DMS114 treated with DMSO at 0.1 percent for 48 hours (cell line): Measurements from ENCODE around the gene DAPK1.
"Not testable (repeated sequence)": the region's sequence is repeated elsewhere in the genome, so short reads cannot be mapped to it uniquely, and the experiment has no call there.

Source experiments
- DNase-seq: peaks from one replicate; lab custom pipeline; 2025; ENCODE audit not compliant: unreplicated experiment; lab: John Stamatoyannopoulos, UW

The DAPK1 gene

DNA sequence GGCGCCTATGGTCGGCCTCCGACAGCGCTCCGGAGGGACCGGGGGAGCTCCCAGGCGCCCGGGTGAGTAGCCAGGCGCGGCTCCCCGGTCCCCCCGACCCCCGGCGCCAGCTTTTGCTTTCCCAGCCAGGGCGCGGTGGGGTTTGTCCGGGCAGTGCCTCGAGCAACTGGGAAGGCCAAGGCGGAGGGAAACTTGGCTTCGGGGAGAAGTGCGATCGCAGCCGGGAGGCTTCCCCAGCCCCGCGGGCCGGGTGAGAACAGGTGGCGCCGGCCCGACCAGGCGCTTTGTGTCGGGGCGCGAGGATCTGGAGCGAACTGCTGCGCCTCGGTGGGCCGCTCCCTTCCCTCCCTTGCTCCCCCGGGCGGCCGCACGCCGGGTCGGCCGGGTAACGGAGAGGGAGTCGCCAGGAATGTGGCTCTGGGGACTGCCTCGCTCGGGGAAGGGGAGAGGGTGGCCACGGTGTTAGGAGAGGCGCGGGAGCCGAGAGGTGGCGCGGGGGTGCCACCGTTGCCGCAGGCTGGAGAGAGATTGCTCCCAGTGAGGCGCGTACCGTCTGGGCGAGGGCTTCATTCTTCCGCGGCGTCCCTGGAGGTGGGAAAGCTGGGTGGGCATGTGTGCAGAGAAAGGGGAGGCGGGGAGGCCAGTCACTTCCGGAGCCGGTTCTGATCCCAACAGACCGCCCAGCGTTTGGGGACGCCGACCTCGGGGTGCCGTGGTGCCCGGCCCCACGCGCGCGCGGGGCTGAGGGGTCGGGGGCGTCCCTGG is 561 bp downstream of the DAPK1 start:
- peak; percentile 5 for DNase-seq

DNA sequence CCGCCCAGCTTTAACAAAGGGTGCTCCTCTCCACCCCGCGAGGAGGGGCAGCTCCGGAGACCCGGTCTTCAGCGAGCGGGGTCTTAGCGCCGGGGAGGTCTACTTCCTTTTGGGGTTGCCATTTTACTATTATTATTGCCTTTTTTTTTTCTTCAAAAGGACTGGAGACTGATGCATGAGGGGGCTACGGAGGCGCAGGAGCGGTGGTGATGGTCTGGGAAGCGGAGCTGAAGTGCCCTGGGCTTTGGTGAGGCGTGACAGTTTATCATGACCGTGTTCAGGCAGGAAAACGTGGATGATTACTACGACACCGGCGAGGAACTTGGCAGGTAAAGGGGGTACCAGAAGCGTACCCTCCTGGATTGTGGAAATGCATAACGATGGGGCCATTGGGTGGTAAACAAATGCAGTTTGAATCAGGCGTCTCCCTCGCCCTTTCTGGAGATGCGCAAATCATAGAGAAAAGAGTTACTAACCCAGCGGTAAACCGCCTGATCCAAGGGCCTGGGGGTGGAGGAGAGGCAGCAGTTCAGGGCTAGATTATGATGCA is 1.2 kb downstream of the DAPK1 start:
- peak; percentile 0 for DNase-seq

- DNase-seq, result no peak
Measured at GRCh38 chr9:87499424-87500017, 1.9 kb downstream of the DAPK1 start.

- peak; percentile 9 for DNase-seq
Measured at GRCh38 chr9:87500491-87501270, 3.0 kb downstream of the DAPK1 start.

DNA sequence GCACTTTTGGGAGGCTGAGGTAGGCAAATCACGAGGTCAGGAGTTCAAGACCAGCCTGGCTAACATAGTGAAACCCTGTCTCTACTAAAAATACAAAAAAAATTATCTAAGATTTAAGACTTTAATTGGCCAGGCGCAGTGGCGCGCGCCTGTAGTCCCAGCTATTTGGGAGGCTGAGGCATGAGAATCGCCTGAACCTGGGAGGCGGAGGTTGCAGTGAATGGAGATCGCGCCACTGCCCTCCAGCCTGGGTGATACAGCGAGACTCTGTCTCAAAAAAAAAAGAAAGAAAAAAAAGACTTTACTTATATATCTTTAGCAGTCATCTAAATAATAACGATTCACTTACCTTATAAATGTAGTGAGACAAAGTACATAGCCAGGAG is 3.6 kb downstream of the DAPK1 start:
- DNase-seq, result not testable (repeated sequence)

GRCh38 chr9:87501806-87502205 is 4.1 kb downstream of the DAPK1 start:
- no peak for DNase-seq

DNA sequence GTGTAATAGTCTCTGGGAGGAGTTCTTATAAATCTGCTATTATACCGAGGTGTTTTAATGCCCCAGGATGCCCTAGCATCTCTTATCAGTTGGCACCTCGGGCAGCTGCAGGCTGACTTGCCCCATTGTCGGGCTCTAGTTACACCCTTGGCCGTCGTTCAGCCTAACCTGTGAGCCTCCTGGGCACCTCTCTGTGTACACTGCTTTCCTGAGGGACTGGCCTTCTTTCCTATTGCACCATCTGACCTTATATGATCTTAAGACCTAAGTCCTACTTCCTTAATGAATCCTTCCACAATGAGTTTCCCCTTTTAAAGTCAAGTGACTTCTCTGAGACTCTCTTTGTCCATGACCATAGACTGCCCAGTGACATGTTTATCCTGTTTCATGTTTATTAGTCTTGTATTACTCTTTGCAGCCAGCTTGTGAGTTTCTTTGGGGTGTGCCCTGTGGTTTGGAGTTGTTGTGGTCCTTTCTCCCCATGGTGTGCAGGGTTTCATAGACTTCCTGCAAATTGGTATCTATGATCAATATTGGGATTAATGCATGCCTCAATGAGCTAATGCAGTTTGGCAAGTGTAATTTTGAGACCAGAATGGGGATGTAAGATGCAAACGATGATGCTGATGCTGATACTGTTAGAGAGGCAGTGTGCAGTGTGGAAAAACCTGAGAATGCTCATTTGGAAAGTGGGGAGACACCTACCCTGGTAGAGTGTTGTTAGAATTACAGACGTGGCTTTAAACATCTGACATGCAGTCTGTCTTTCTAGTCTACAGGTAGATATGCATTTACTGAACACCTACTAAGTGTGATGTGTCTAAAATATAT is 4.9 kb downstream of the DAPK1 start:
- no peak for DNase-seq

- no peak for DNase-seq
Measured at GRCh38 chr9:87503430-87503829, 5.8 kb downstream of the DAPK1 start.

- no peak for DNase-seq
Measured at GRCh38 chr9:87503927-87504326, 6.3 kb downstream of the DAPK1 start.

DNA sequence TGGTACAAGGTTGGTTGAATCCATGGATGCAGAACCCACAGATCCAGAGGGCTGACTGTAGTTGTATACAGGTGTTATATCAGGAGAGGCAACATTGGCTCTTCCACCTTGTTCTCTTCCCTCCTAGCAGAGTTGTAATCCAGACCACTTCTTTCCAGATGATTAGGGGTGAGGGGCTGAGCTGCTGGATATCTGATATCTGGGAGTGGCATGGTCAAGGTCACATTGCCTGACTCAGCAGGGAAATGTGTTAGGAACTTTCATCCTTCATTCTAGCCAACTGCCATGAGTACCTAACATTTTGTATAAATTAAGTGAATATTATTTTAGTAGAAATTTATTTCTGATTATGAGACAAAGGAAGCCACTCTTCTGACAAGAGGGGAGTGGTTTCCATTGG is 7.3 kb downstream of the DAPK1 start:
- DNase-seq, result no peak

GRCh38 chr9:87505869-87506678 is 8.4 kb downstream of the DAPK1 start:
- DNase-seq, result no peak

- no peak for DNase-seq
Measured at GRCh38 chr9:87507576-87507975, 9.9 kb downstream of the DAPK1 start.

DNA sequence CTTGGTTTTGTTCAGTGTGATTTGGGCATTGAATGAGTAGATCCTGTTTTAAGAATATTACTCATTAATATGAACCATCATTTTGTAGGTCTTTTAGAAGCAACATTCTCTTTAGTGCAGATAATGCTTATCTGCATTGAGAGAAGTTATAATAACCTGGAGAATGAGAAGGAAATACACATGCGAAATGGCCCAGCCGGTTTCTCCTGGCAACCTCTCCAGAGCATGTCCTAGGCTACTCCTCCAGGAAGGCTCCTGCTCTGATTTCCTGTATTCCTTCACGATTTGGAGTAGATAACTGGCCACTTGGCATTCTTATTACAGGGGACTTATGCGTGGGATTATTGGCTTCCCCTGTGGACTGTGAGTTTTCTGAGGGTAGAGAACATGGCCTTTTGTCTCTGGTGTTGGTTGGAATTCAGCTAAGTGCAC is 12.6 kb downstream of the DAPK1 start:
- DNase-seq, result no peak

- DNase-seq, result no peak
Measured at GRCh38 chr9:87512311-87512710, 14.6 kb downstream of the DAPK1 start.

GRCh38 chr9:87513161-87513560 is 15.5 kb downstream of the DAPK1 start:
- DNase-seq, result no peak

DNA sequence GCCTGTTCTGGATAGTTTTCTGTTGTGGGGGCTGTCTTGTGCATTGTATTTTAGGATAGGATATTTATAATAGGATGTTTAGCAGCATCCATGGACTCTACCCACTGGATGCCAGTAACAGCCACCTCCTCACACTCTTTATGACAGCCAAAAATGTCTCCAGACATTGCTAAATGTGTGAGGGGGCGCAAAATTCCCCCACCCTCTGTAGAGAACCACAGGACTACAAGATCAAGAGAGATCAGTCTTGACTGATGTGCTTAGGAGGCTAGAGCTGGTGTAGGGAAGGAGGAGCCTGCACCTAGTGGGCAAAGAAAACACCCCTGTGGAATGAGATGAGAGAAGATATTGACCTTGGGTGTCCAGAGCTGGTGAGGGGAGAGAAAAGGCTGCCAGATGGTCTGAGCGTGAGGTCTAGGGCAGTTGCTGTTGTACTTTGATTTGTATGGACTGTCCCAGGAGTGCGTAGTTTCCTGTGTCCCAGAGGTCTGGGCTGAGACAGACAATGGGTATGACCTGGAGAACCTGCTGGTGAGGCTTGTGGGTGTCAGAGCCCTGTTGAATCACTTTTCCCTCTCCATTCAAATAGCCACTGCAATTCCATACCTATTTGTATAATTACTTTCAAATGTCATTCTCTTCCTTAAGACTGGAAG is 16.3 kb downstream of the DAPK1 start:
- no peak for DNase-seq

DNA sequence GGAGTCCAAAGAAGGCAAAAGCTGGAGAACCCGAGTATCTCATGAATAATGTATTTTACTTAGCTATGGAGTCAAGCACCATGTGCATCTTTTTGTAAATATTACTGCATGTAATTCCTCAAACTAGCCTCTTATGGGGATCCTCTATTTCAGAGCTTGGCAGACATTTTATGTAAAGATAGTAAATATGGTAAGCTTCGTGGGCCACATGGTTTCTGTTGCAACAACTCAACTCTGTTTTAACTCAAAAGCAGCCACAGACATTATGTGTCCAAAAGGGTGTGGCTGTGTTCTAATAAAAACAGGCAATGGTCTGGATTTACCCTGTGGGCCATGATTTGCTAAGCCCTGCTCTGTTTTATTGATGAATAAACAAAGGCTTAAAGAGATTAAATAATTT is 17.3 kb downstream of the DAPK1 start:
- no peak for DNase-seq

GRCh38 chr9:87515588-87516221 is 18.0 kb downstream of the DAPK1 start:
- no peak for DNase-seq
